Neutrophil (primary cell): ENCODE results near the gene MON2.
A peak's percentile ranks its signal among the peaks of the same experiment; 100 is the strongest.

Experiments
- H3K27ac ChIP-seq: fragments of 200-600 bp; sonication (generic); 2 replicates; pipeline ENCODE4 v1.5.1; 2016; ENCODE audit warnings: mild to moderate bottlenecking, moderate library complexity
- H3K27me3 ChIP-seq: fragments of 200-600 bp; sonication (generic); 2 replicates; pipeline ENCODE4 v1.6.0; 2016; ENCODE audit warnings: mild to moderate bottlenecking
- H3K36me3 ChIP-seq: fragments of 200-600 bp; sonication (generic); 2 replicates; pipeline ENCODE4 v1.5.1; 2017
- H3K4me1 ChIP-seq, 2 experiments: fragments of 200-600 bp in 1 of 2; sonication (generic) in 1 of 2; 1 replicate in 1 of 2; 2 replicates in 1 of 2; pipeline versions ENCODE4 v1.5.1 to v1.6.1; 2013 to 2016; ENCODE audit warnings: low read depth in 1 of 2, low read length in 1 of 2, mild to moderate bottlenecking in 1 of 2, moderate library complexity in 1 of 2; ENCODE audit not compliant: control insufficient read depth in 1 of 2, insufficient read depth in 1 of 2
- H3K4me3 ChIP-seq, 2 experiments: fragments of 200-600 bp in 1 of 2; sonication (generic) in 1 of 2; 1 replicate in 1 of 2; 2 replicates in 1 of 2; pipeline ENCODE4 v1.5.1; 2013 to 2016; ENCODE audit warnings: low read depth in 1 of 2, low read length in 1 of 2, mild to moderate bottlenecking in 1 of 2, moderate library complexity in 1 of 2
- H3K9me3 ChIP-seq: fragments of 200-600 bp; sonication (generic); 2 replicates; pipeline ENCODE4 v1.5.1; 2016
- CTCF ChIP-seq: fragments of 200-600 bp; sonication (generic); IDR thresholded peaks from 2 replicates; pipeline ENCODE4 v1.5.1; 2016; ENCODE audit warnings: antibody characterized with exemption

The MON2 gene

GRCh38 chr12:62604373-62604772, 137.7 kb downstream of the MON2 start:
- Histone ChIP-seq H3K36me3 (no peaks in the 10 kb centered on the region), H3K4me1 (peaks cover 19 to 22% of the 10 kb centered on the region in 2 experiments), H3K27me3 (no peaks in the 10 kb centered on the region), H3K9me3 (no peaks in the 10 kb centered on the region), H3K27ac (no peak overlapping the region), H3K4me3 (peak overlapping the region in 1 of 2 experiments; percentile 89)
- TF ChIP-seq CTCF, result no peak

- TF ChIP-seq CTCF, result no peak
- Histone ChIP-seq H3K4me1 (peaks cover 19 to 22% of the 10 kb centered on the region in 2 experiments), H3K4me3 (no peak overlapping the region), H3K27me3 (no peaks in the 10 kb centered on the region), H3K9me3 (no peaks in the 10 kb centered on the region), H3K27ac (no peak overlapping the region), H3K36me3 (no peaks in the 10 kb centered on the region)
Measured at GRCh38 chr12:62604871-62605270, 138.2 kb downstream of the MON2 start.

- Histone ChIP-seq H3K36me3 (no peaks in the 10 kb centered on the region), H3K27ac (no peak overlapping the region), H3K4me1 (peaks cover 19 to 22% of the 10 kb centered on the region in 2 experiments), H3K4me3 (no peak overlapping the region), H3K9me3 (no peaks in the 10 kb centered on the region), H3K27me3 (no peaks in the 10 kb centered on the region)
- no peak for TF ChIP-seq CTCF
Measured at GRCh38 chr12:62605981-62606380, 139.4 kb downstream of the MON2 start.

GRCh38 chr12:62606654-62607053, 140.0 kb downstream of the MON2 start:
- Histone ChIP-seq H3K4me3 (no peak overlapping the region), H3K36me3 (no peaks in the 10 kb centered on the region), H3K9me3 (no peaks in the 10 kb centered on the region), H3K4me1 (peaks cover 19 to 21% of the 10 kb centered on the region in 2 experiments), H3K27ac (no peak overlapping the region), H3K27me3 (no peaks in the 10 kb centered on the region)
- no peak for TF ChIP-seq CTCF

- H3K27ac ChIP-seq, result no peak overlapping the region
- no peaks in the 10 kb centered on the region for H3K36me3 ChIP-seq
- no peaks in the 10 kb centered on the region for H3K9me3 ChIP-seq
- no peaks in the 10 kb centered on the region for H3K27me3 ChIP-seq
- H3K4me3 ChIP-seq, result no peak overlapping the region
- no peaks in the 10 kb centered on the region for H3K4me1 ChIP-seq
- TF ChIP-seq CTCF, result no peak
Measured at GRCh38 chr12:62613081-62613480, 146.5 kb downstream of the MON2 start.

- no peak for TF ChIP-seq CTCF
Measured at GRCh38 chr12:62618319-62618718, 151.7 kb downstream of the MON2 start.

More at GRCh38 chr12:62618319-62618718, 151.7 kb downstream of the MON2 start:
- Histone ChIP-seq H3K27ac (no peak overlapping the region), H3K4me3 (no peak overlapping the region), H3K27me3 (peaks cover 3% of the 10 kb centered on the region), H3K4me1 (no peaks in the 10 kb centered on the region), H3K9me3 (no peaks in the 10 kb centered on the region), H3K36me3 (no peaks in the 10 kb centered on the region)
